SU-DHL-6 (cell line): ENCODE measurements around the gene BIN1.

ENCODE experiments used
- H2AFZ ChIP-seq: fragments of 200-600 bp; sonication (generic); 2 replicates; pipeline ENCODE4 v1.6.1; 2014; ENCODE audit warnings: low read depth, mild to moderate bottlenecking, moderate library complexity, mixed read lengths, antibody characterized with exemption, low read length; ENCODE audit not compliant: severe bottlenecking
- H3F3A ChIP-seq: fragments of 200-600 bp; shearing (Covaris generic); 2 replicates; pipeline ENCODE4 v1.6.0; 2016; ENCODE audit warnings: antibody characterized with exemption, mild to moderate bottlenecking; ENCODE audit not compliant: insufficient read depth
- H3K27ac ChIP-seq: fragments of 200-600 bp; sonication (generic); 2 replicates; pipeline ENCODE4 v1.5.1; 2016; ENCODE audit warnings: low read depth, mild to moderate bottlenecking, low read length, moderate library complexity, mixed read lengths
- H3K27me3 ChIP-seq: fragments of 200-600 bp; sonication (generic), shearing (Covaris generic); 2 replicates; pipeline ENCODE4 v1.6.0; 2014; ENCODE audit warnings: mild to moderate bottlenecking, low read length
- H3K36me3 ChIP-seq: fragments of 200-600 bp; sonication (generic); 2 replicates; pipeline ENCODE4 v1.6.1; 2014; ENCODE audit warnings: mild to moderate bottlenecking, low read length, mixed read lengths
- H3K4me2 ChIP-seq: fragments of 300-600, 200-600 bp; shearing (Covaris generic), sonication (generic); 2 replicates; pipeline ENCODE4 v1.6.0; 2014; ENCODE audit warnings: low read length, low read depth, mild to moderate bottlenecking; ENCODE audit not compliant: poor library complexity, severe bottlenecking
- H3K4me3 ChIP-seq: fragments of 200-600 bp; sonication (generic); 2 replicates; pipeline ENCODE4 v1.5.1; 2014; ENCODE audit warnings: antibody characterized with exemption, low read length, mild to moderate bottlenecking, mixed read lengths; ENCODE audit not compliant: insufficient read depth, poor library complexity, severe bottlenecking
- H3K79me2 ChIP-seq: fragments of 200-600 bp; sonication (generic); 2 replicates; pipeline ENCODE4 v1.6.1; 2014; ENCODE audit warnings: mild to moderate bottlenecking, low read length, moderate library complexity; ENCODE audit not compliant: insufficient read depth
- H3K9ac ChIP-seq: fragments of 200-600 bp; sonication (generic); 2 replicates; pipeline ENCODE4 v1.7.0; 2014; ENCODE audit warnings: mild to moderate bottlenecking, low read length
- H3K9me2 ChIP-seq: fragments of 200-600 bp; sonication (generic); replicated peaks from 2 replicates; pipeline ENCODE4 v1.6.1; 2014; ENCODE audit warnings: low read length; ENCODE audit not compliant: insufficient read depth
- H3K9me3 ChIP-seq: fragments of 200-600 bp; sonication (generic); 2 replicates; pipeline ENCODE4 v1.6.1; 2014; ENCODE audit warnings: low read length, mixed read lengths; ENCODE audit not compliant: insufficient read depth
- H4K20me1 ChIP-seq: fragments of 200-600 bp; sonication (generic); 2 replicates; pipeline ENCODE4 v1.6.1; 2014; ENCODE audit warnings: low read depth, mild to moderate bottlenecking, antibody characterized with exemption, low read length, moderate library complexity, mixed read lengths
- EZH2phosphoT487 ChIP-seq: fragments of 200-600 bp; sonication (generic), shearing (Covaris generic); conservative IDR thresholded peaks from 2 replicates; pipeline ENCODE4 v1.6.1; 2018; ENCODE audit warnings: mild to moderate bottlenecking, antibody characterized with exemption, low read length, moderate library complexity, mixed read lengths
- TF ChIP-seq, protein P1 (sequence below): fragments of 200-600 bp; sonication (generic); IDR thresholded peaks from one replicate; pipeline ENCODE4 v1.5.1; 2017; ENCODE audit warnings: antibody characterized with exemption, mild to moderate bottlenecking, low read length, moderate library complexity; ENCODE audit not compliant: insufficient read depth, poor library complexity, severe bottlenecking

BIN1 gene

GRCh38 chr2:127133793-127134192, 26.8 kb upstream of the BIN1 start:
- Histone ChIP-seq H3K27ac (no peak overlapping the region), H2AFZ (no peak overlapping the region), H3K27me3 (no peaks in the 10 kb centered on the region), H3K36me3 (no peaks in the 10 kb centered on the region), H3K9ac (no peak overlapping the region), H3K9me2 (no peaks in the 10 kb centered on the region), H4K20me1 (no peaks in the 10 kb centered on the region), H3K9me3 (0 out of 2 replicates have a peak, but pooled peaks cover under 1% of the 10 kb centered on the region), H3F3A (no peaks in the 10 kb centered on the region), H3K4me2 (no peak overlapping the region), H3K4me3 (no peak overlapping the region), H3K79me2 (no peaks in the 10 kb centered on the region)
- TF ChIP-seq, protein P1, sequence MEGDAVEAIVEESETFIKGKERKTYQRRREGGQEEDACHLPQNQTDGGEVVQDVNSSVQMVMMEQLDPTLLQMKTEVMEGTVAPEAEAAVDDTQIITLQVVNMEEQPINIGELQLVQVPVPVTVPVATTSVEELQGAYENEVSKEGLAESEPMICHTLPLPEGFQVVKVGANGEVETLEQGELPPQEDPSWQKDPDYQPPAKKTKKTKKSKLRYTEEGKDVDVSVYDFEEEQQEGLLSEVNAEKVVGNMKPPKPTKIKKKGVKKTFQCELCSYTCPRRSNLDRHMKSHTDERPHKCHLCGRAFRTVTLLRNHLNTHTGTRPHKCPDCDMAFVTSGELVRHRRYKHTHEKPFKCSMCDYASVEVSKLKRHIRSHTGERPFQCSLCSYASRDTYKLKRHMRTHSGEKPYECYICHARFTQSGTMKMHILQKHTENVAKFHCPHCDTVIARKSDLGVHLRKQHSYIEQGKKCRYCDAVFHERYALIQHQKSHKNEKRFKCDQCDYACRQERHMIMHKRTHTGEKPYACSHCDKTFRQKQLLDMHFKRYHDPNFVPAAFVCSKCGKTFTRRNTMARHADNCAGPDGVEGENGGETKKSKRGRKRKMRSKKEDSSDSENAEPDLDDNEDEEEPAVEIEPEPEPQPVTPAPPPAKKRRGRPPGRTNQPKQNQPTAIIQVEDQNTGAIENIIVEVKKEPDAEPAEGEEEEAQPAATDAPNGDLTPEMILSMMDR: no peak
- no peak for TF ChIP-seq EZH2phosphoT487

DNA sequence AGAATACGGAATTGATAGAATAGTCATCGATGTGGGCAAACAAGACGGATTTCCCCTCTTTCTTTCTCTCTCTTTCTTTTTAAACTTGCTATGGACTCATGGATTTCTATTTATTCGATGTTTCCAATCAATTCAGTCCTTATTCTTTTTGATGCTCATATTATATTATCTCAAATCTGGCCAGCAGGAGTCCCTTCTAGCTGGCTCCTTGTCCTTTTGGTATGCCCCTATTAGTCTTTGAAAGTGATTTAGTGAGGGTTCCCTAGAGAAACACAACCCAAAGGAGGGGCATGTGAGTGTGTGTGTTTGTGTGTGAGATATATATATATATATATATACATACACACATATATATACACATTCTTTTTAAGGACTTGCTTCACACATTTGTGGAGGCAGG, 23.5 kb upstream of the BIN1 start:
- Histone ChIP-seq H3K27ac (no peak overlapping the region), H3K9me3 (no peaks in the 10 kb centered on the region), H3K27me3 (no peaks in the 10 kb centered on the region), H3K4me2 (no peak overlapping the region), H3K79me2 (no peaks in the 10 kb centered on the region), H3K9ac (no peak overlapping the region), H4K20me1 (no peaks in the 10 kb centered on the region), H3F3A (no peaks in the 10 kb centered on the region), H3K9me2 (no peaks in the 10 kb centered on the region), H2AFZ (no peak overlapping the region), H3K36me3 (no peaks in the 10 kb centered on the region), H3K4me3 (no peak overlapping the region)
- TF ChIP-seq, protein P1: no peak
- TF ChIP-seq EZH2phosphoT487: no peak

- H3K79me2 ChIP-seq: no peaks in the 10 kb centered on the region
- TF ChIP-seq EZH2phosphoT487: no peak
- TF ChIP-seq, protein P1: no peak
- no peak overlapping the region for H3K4me2 ChIP-seq
- no peak overlapping the region for H3K4me3 ChIP-seq
- H3F3A ChIP-seq: no peaks in the 10 kb centered on the region
- no peaks in the 10 kb centered on the region for H3K9me3 ChIP-seq
- H4K20me1 ChIP-seq: no peaks in the 10 kb centered on the region
- no peak overlapping the region for H2AFZ ChIP-seq
- no peaks in the 10 kb centered on the region for H3K27me3 ChIP-seq
- H3K36me3 ChIP-seq: no peaks in the 10 kb centered on the region
- H3K9ac ChIP-seq: no peak overlapping the region
- H3K27ac ChIP-seq: no peak overlapping the region
- no peaks in the 10 kb centered on the region for H3K9me2 ChIP-seq
Measured at GRCh38 chr2:127129937-127130336, 23.0 kb upstream of the BIN1 start.

GRCh38 chr2:127128445-127128904, 21.5 kb upstream of the BIN1 start:
- no peak overlapping the region for H3K9ac ChIP-seq
- TF ChIP-seq, protein P1: no peak
- no peak for TF ChIP-seq EZH2phosphoT487
- no peaks in the 10 kb centered on the region for H3K36me3 ChIP-seq
- H3K79me2 ChIP-seq: no peaks in the 10 kb centered on the region
- H3K27ac ChIP-seq: no peak overlapping the region
- H3K4me3 ChIP-seq: no peak overlapping the region
- no peaks in the 10 kb centered on the region; the same call in 1 of the 2 replicates for H3K9me3 ChIP-seq
- H4K20me1 ChIP-seq: no peaks in the 10 kb centered on the region
- H2AFZ ChIP-seq: no peak overlapping the region
- H3K9me2 ChIP-seq: no peaks in the 10 kb centered on the region
- no peak overlapping the region for H3K4me2 ChIP-seq
- no peaks in the 10 kb centered on the region for H3F3A ChIP-seq
- H3K27me3 ChIP-seq: no peaks in the 10 kb centered on the region
